Germinal center (tissue), 1 donor: ENCODE data around the gene SORBS1.

Experiments used
- DNase-seq: peaks from one replicate; pipeline ENCODE4 v3.0.0; 2012; ENCODE audit warnings: mixed read lengths, low spot score

SORBS1 gene

GRCh38 chr10:95408983-95409873 lies 151.9 kb downstream of the SORBS1 start:
- no peak for DNase-seq

GRCh38 chr10:95408148-95408960 lies 152.8 kb downstream of the SORBS1 start:
- no peak for DNase-seq

DNA sequence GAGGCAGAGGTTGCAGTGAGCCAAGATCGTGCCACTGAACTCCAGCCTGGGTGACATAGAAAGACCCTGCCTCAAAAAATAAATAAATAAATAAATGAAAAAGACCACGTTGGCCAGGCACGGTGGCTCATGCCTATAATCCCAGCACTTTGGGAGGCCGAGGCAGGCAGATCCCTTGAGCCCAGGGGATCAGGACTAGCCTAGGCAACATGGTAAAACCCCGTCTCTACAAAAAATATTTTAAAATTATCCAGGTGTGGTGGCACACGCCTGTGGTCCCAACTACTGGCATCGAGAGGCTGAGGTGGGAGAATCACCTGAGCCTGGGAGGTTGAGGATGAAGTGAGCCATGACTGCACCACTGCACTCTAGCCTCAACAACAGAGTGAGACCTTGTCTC lies 153.6 kb downstream of the SORBS1 start:
- no peak for DNase-seq

DNA sequence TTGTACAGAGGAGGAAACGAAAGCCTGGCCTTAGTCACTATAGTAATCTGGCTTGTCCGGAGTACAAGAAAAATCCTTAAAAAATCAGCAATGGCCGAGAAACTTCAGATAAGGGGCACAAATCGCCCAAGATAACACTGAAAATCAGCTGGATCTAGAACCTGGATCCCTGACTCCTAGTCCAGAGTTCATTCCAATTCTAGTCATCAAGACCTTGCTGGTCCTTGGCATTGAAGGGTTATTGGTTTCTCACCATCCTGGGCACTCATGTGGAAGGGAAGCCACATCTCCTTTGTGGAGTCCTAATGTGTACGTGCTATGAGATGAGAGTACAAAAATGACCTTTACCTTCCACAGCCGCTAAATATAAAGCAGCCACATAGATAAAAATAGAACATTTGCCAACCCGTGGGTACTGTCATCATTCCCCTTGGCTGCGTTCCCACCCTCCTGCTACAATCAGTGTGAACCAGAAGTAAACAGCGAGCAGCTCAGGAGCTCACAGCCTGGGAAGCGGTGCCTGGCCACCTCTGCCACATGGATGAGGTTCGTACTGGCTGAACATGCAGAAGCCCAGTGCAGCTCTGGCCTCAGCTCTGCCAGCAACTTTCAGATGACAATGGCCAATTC lies 154.4 kb downstream of the SORBS1 start:
- no peak for DNase-seq

- DNase-seq: no peak
Observed at GRCh38 chr10:95405655-95406054, 155.5 kb downstream of the SORBS1 start.

- DNase-seq: no peak
Observed at GRCh38 chr10:95404864-95405263, 156.3 kb downstream of the SORBS1 start.

GRCh38 chr10:95404462-95404858 lies 156.7 kb downstream of the SORBS1 start:
- DNase-seq: no peak

GRCh38 chr10:95403700-95404461 lies 157.3 kb downstream of the SORBS1 start:
- no peak for DNase-seq

DNA sequence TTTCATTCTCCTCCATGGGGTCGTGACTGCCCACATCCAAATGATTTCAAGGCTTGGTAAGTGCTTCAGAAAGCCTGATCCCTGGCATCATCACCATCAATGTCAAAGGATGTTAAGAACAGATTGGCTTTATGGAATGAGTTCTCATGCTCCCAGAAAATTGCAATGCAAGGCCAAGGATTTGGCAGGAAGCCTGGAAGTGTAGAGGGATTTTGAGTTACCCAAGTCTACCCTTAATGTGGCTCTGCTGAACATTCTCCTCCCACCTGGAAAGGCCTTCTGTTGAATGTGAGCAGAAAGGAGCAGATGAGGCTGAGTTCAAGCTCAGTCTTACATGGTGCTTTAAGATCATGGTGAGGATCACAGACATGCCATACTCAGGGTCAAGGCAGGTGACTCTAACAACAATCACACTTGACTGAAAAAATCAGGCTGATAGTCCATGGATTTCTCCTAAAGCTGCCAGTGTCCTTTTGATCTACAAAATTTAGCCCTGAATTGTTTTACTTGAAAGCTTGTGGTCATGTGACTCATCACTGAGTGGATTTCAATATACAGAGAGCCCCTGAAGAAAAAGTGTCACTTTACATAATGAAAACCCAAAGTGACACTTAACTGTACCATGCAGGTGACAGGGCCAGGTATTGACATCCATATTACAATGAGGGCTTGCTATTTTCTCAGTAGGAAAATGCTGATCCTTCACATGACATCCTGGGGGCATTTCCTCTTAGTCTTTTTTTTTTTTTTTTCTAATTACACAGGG lies 159.3 kb downstream of the SORBS1 start:
- DNase-seq: no peak

GRCh38 chr10:95400787-95401186 lies 160.4 kb downstream of the SORBS1 start:
- DNase-seq: no peak

GRCh38 chr10:95399183-95399582 lies 162.0 kb downstream of the SORBS1 start:
- no peak for DNase-seq

DNA sequence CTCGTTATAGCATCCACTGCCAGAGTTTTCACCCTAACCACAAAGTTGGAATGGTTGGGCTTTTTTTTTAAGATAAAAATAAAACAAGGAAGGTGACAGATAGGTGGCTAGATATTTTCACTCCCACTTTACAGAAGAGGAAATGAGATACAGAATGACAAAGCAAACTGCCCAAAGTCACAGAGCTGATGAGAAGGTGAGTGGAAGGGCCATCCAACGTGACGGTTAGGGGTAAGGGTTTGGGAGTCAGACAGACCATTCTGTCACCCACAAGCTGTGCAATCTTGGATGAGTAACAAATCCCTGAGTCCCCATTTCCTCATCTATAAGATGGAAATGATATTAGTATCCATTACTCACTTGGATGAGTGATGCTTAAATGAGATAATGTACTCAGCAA lies 163.4 kb downstream of the SORBS1 start:
- no peak for DNase-seq

GRCh38 chr10:95395947-95396449 lies 165.2 kb downstream of the SORBS1 start:
- DNase-seq: no peak

DNA sequence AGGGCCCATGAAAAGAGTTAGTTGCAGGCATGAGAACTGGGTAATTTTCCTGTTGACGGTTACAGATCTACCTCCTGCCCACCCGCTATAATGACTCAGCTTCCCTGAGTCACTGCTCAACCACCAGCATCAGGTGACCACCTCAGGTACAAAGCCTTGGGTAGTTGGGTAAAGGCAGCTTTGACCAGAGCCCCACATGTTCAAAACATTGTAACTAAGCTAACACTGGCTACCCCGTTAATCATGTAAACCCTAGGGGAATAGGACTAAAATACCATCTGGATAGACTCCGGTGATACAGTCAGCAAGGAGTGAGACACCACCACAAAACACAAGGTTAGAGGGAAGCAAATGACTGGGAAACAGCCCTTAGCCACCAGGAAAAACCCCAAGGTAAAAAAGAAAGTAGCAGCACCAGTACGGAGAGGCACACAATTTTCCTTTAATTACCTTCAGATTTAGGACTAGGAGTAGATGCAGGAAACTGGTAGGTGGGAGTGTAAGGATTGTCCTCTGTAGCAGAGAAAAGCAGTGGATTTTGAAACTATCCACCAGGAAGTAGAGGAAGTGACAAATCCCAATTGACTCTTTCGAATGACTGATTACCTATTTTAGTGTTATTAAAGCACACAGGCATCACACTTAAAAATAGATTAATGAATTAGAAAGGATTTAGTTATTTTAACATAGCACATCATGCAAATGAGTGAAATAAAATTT lies 166.8 kb downstream of the SORBS1 start:
- DNase-seq: no peak

GRCh38 chr10:95392681-95393164 lies 168.4 kb downstream of the SORBS1 start:
- DNase-seq: no peak

DNA sequence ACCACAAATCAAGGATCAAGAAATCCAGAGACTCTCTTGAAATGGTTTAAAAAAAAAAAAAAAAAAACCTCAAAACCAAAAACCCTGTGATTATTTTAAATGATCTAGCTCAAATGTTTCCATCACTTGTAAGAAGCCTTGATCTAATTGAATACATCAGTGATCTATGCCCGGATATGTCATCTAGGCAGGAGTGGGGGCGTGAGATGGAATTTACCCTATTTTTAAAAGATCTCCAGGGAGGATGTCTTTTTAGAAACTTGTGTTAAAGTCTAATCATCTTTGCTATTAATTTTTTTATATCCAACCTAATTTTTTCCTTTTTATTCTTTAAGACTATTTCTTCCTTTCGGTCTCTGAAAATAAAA lies 169.0 kb downstream of the SORBS1 start:
- no peak for DNase-seq

- DNase-seq: no peak
Observed at GRCh38 chr10:95391581-95392216, 169.5 kb downstream of the SORBS1 start.

DNA sequence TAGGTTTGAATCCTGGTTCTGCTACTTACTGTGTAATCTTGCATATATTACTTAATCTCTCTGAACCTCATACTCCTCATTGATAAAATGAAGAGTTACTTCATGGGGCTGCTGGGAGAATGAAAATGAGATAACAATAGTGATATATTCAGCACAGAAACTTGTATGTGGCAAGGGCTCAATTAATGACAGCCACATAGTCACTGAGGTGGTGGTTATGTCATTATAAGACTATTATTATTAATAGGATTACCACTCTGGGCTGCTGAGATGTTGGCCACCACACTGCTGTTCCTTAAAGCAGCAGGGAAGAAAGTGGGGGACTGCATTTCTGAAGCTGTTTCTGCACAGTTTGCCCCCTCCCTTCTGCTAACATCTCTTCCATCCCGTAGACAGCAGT lies 170.0 kb downstream of the SORBS1 start:
- DNase-seq: no peak

- DNase-seq: no peak
Observed at GRCh38 chr10:95389982-95390381, 171.2 kb downstream of the SORBS1 start.

GRCh38 chr10:95389176-95389575 lies 172.0 kb downstream of the SORBS1 start:
- no peak for DNase-seq
